GM13976 (cell line): ENCODE results near the gene HSD3B7.

ENCODE experiments used
- DNase-seq: peaks from one replicate; pipeline ENCODE4 v3.0.0; 2012; ENCODE audit warnings: low spot score
- CTCF ChIP-seq: IDR thresholded peaks from 2 replicates; pipeline ENCODE4 v1.5.1; 2012; ENCODE audit warnings: borderline replicate concordance, mild to moderate bottlenecking; ENCODE audit not compliant: insufficient read depth; ENCODE audit errors: extremely low read depth, missing control alignments, control extremely low read depth
- in situ Hi-C: fragments of 300-500 bp; cut with MboI; formaldehyde crosslinking; loops from one replicate; pipeline ENCODE4 v1.12.0; 2022; ENCODE audit warnings: low sequenced_read_pairs, mixed read lengths, inconsistent platforms; ENCODE audit not compliant: unreplicated experiment

The HSD3B7 gene

DNA sequence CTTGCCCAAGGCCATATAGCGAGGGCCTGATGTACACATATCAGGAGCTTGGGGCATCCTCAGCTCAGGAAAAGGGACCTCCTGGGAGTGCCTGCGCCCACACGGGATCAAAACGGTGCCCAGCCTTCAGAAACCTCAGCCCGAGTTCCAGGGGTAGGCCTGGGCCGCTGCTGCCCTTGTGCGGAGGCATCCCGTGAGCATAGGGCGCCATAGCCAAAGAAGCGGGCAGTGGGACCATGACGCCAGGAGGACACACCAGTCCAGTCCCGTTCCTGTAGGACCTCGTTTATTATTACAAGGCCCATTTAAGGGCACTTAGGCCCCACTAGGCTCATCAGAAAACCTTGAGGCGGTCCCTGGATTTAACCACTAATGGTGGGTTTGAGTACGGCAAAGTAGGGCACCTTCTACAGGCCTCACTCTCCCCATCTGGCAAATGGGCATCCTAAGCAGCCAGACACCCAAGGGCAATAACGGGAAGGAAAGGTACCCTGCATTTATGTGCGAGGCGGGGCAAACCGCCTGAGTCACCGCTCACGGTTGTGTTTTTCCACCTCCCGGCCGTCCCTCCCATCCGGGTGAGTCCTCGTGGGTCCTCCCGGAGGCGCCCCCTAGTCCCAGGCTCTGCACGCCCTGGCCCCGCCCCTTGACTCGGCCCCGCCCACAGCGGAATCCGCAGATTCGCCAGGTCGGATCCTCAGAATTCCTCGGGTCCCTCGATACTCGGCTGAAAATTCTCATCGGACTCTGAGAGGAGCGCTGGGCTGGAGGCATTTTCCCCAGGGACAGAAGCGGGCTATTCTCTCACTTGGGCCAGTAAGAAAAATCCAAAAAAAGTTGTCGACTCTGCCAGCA lies 28.2 kb upstream of the HSD3B7 start:
- in situ Hi-C loops = loop anchor here (25.0 kb wide), 1 partner anchor 905 kb away; the partner anchor contains the start of gene ZNF267
- TF ChIP-seq CTCF = peak; percentile 43
- DNase-seq = peak; percentile 91

GRCh38 chr16:30957456-30958174 lies 27.4 kb upstream of the HSD3B7 start, which contains the start of gene SETD1A:
Gene SETD1A (plus strand): TSS chr16:30957754. CDS start chr16:30958732, 978 bp downstream.
- in situ Hi-C loops = loop anchor here (25.0 kb wide), 1 partner anchor 905 kb away; the partner anchor contains the start of gene ZNF267
- DNase-seq = peak; percentile 98
- TF ChIP-seq CTCF = no peak

GRCh38 chr16:30958175-30959079 lies 26.6 kb upstream of the HSD3B7 start:
- in situ Hi-C loops = loop anchor here (25.0 kb wide), 1 partner anchor 904 kb away; the partner anchor contains the start of gene ZNF267
- DNase-seq = peak; percentile 85
- TF ChIP-seq CTCF = no peak

GRCh38 chr16:30961384-30961783 lies 23.6 kb upstream of the HSD3B7 start:
- no peak for DNase-seq
- in situ Hi-C loops = loop anchor here (25.0 kb wide), 1 partner anchor 901 kb away; the partner anchor contains the start of gene ZNF267
- TF ChIP-seq CTCF = no peak

- in situ Hi-C loops = loop anchor here (25.0 kb wide), 1 partner anchor 898 kb away; the partner anchor contains the start of gene ZNF267
- no peak for TF ChIP-seq CTCF
- DNase-seq = no peak
These were observed 21.0 kb upstream of the HSD3B7 start for GRCh38 chr16:30963925-30964511.
